Measurements from ENCODE around the gene AMIGO1. TPM values are rescaled to one million over a fixed set of nuclear protein-coding genes. Genes with fewer than 3 reads are reported as not detected.

Gene AMIGO1
- total RNA-seq, 1 donor: 9.2 TPM

GRCh38 chr1:109537450-109538178 lies 28.1 kb upstream of the AMIGO1 start:
- peaks cover 3% of the 10 kb centered on the region for H3K4me1 ChIP-seq (ENCODE audit: insufficient read depth, low read length)
- no peaks in the 10 kb centered on the region for H3K9me3 ChIP-seq (ENCODE audit: low read depth, low read length)
- no peaks in the 10 kb centered on the region for H3K27me3 ChIP-seq (ENCODE audit: insufficient read depth, low read length)
- H3K4me3 ChIP-seq (ENCODE audit: low read length): no peak overlapping the region

- Histone ChIP-seq H3K4me1 (ENCODE audit: insufficient read depth, low read length) (peaks cover 19% of the 10 kb centered on the region), H3K27me3 (ENCODE audit: insufficient read depth, low read length) (no peaks in the 10 kb centered on the region), H3K9me3 (ENCODE audit: low read depth, low read length) (no peaks in the 10 kb centered on the region), H3K4me3 (ENCODE audit: low read length) (no peak overlapping the region)
These were observed 26.5 kb upstream of the AMIGO1 start for GRCh38 chr1:109535971-109536491.

GRCh38 chr1:109535481-109535880 lies 26.0 kb upstream of the AMIGO1 start:
- Histone ChIP-seq H3K4me3 (ENCODE audit: low read length) (no peak overlapping the region), H3K27me3 (ENCODE audit: insufficient read depth, low read length) (no peaks in the 10 kb centered on the region), H3K9me3 (ENCODE audit: low read depth, low read length) (no peaks in the 10 kb centered on the region), H3K4me1 (ENCODE audit: insufficient read depth, low read length) (peaks cover 19% of the 10 kb centered on the region)

GRCh38 chr1:109534307-109534858 lies 24.9 kb upstream of the AMIGO1 start:
- Histone ChIP-seq H3K4me1 (ENCODE audit: insufficient read depth, low read length) (peaks cover 19% of the 10 kb centered on the region), H3K9me3 (ENCODE audit: low read depth, low read length) (no peaks in the 10 kb centered on the region), H3K4me3 (ENCODE audit: low read length) (no peak overlapping the region), H3K27me3 (ENCODE audit: insufficient read depth, low read length) (no peaks in the 10 kb centered on the region)

GRCh38 chr1:109532365-109533136 lies 23.0 kb upstream of the AMIGO1 start:
- Histone ChIP-seq H3K4me3 (ENCODE audit: low read length) (no peak overlapping the region), H3K9me3 (ENCODE audit: low read depth, low read length) (no peaks in the 10 kb centered on the region)

GRCh38 chr1:109531826-109532364 lies 22.4 kb upstream of the AMIGO1 start:
- Histone ChIP-seq H3K4me3 (ENCODE audit: low read length) (no peak overlapping the region), H3K27me3 (ENCODE audit: insufficient read depth, low read length) (no peaks in the 10 kb centered on the region), H3K4me1 (ENCODE audit: insufficient read depth, low read length) (peaks cover 19% of the 10 kb centered on the region), H3K9me3 (ENCODE audit: low read depth, low read length) (no peaks in the 10 kb centered on the region)

More at GRCh38 chr1:109532365-109533136, 23.0 kb upstream of the AMIGO1 start:
- H3K4me1 ChIP-seq (ENCODE audit: insufficient read depth, low read length): peaks cover 19% of the 10 kb centered on the region
- H3K27me3 ChIP-seq (ENCODE audit: insufficient read depth, low read length): no peaks in the 10 kb centered on the region

- H3K27me3 ChIP-seq (ENCODE audit: insufficient read depth, low read length): no peaks in the 10 kb centered on the region
- H3K9me3 ChIP-seq (ENCODE audit: low read depth, low read length): no peaks in the 10 kb centered on the region
- H3K4me1 ChIP-seq (ENCODE audit: insufficient read depth, low read length): peaks cover 19% of the 10 kb centered on the region
- H3K4me3 ChIP-seq (ENCODE audit: low read length): no peak overlapping the region
These were observed 21.9 kb upstream of the AMIGO1 start for GRCh38 chr1:109531380-109531779.

GRCh38 chr1:109530457-109531087 lies 21.0 kb upstream of the AMIGO1 start:
- no peaks in the 10 kb centered on the region for H3K9me3 ChIP-seq (ENCODE audit: low read depth, low read length)
- H3K27me3 ChIP-seq (ENCODE audit: insufficient read depth, low read length): no peaks in the 10 kb centered on the region
- H3K4me1 ChIP-seq (ENCODE audit: insufficient read depth, low read length): peaks cover 19% of the 10 kb centered on the region
- H3K4me3 ChIP-seq (ENCODE audit: low read length): no peak overlapping the region

GRCh38 chr1:109529881-109530456 lies 20.4 kb upstream of the AMIGO1 start:
- H3K27me3 ChIP-seq (ENCODE audit: insufficient read depth, low read length): no peaks in the 10 kb centered on the region
- no peak overlapping the region for H3K4me3 ChIP-seq (ENCODE audit: low read length)
- H3K4me1 ChIP-seq (ENCODE audit: insufficient read depth, low read length): peaks cover 19% of the 10 kb centered on the region
- H3K9me3 ChIP-seq (ENCODE audit: low read depth, low read length): no peaks in the 10 kb centered on the region

GRCh38 chr1:109528712-109529111 lies 19.2 kb upstream of the AMIGO1 start:
- H3K4me3 ChIP-seq (ENCODE audit: low read length): no peak overlapping the region
- H3K27me3 ChIP-seq (ENCODE audit: insufficient read depth, low read length): no peaks in the 10 kb centered on the region
- peaks cover 19% of the 10 kb centered on the region for H3K4me1 ChIP-seq (ENCODE audit: insufficient read depth, low read length)
- H3K9me3 ChIP-seq (ENCODE audit: low read depth, low read length): no peaks in the 10 kb centered on the region

- no peaks in the 10 kb centered on the region for H3K27me3 ChIP-seq (ENCODE audit: insufficient read depth, low read length)
- H3K4me3 ChIP-seq (ENCODE audit: low read length): no peak overlapping the region
- H3K4me1 ChIP-seq (ENCODE audit: insufficient read depth, low read length): peaks cover 19% of the 10 kb centered on the region
These were observed 18.5 kb upstream of the AMIGO1 start for GRCh38 chr1:109527846-109528695.

GRCh38 chr1:109527098-109527811 lies 17.7 kb upstream of the AMIGO1 start:
- Histone ChIP-seq H3K27me3 (ENCODE audit: insufficient read depth, low read length) (no peaks in the 10 kb centered on the region), H3K4me3 (ENCODE audit: low read length) (no peak overlapping the region), H3K9me3 (ENCODE audit: low read depth, low read length) (no peaks in the 10 kb centered on the region), H3K4me1 (ENCODE audit: insufficient read depth, low read length) (peaks cover 12% of the 10 kb centered on the region)

More at GRCh38 chr1:109527846-109528695, 18.5 kb upstream of the AMIGO1 start:
- no peaks in the 10 kb centered on the region for H3K9me3 ChIP-seq (ENCODE audit: low read depth, low read length)

GRCh38 chr1:109523706-109524105 lies 14.2 kb upstream of the AMIGO1 start:
- H3K27me3 ChIP-seq (ENCODE audit: insufficient read depth, low read length): no peaks in the 10 kb centered on the region
- no peaks in the 10 kb centered on the region for H3K9me3 ChIP-seq (ENCODE audit: low read depth, low read length)
- H3K4me1 ChIP-seq (ENCODE audit: insufficient read depth, low read length): no peaks in the 10 kb centered on the region
- H3K4me3 ChIP-seq (ENCODE audit: low read length): no peak overlapping the region
